ENCODE measurements around the gene ZDHHC14. TPM values are rescaled to one million over a fixed set of nuclear protein-coding genes. Genes with fewer than 3 reads are reported as not detected.

The ZDHHC14 gene
- total and polyA plus RNA-seq, 2 experiments from 2014 or later = 3.0 to 7.4 TPM

GRCh38 chr6:157443066-157443800 is 62.2 kb downstream of the ZDHHC14 start:
- no peak overlapping the region for H3K4me3 Mint-ChIP-seq
- H3K36me3 ChIP-seq (ENCODE audit: insufficient read depth) = no peaks in the 10 kb centered on the region
- no peaks in the 10 kb centered on the region for H3K27me3 ChIP-seq (ENCODE audit: insufficient read depth)
- H3K27ac ChIP-seq (ENCODE audit: low read depth) = no peak overlapping the region
- H3K9me3 Mint-ChIP-seq = no peaks in the 10 kb centered on the region
- H4K20me1 ChIP-seq (replicated peaks; ENCODE audit: insufficient read depth) = no peaks in the 10 kb centered on the region
- TF ChIP-seq ZNF114 (CRISPR knock-in tag; IDR thresholded peaks at IDR 0.05) (no peak), EZH2phosphoT487 (IDR thresholded peaks at IDR 0.05; ENCODE audit: unreplicated experiment) (no peak)
- no peak overlapping the region for H3K4me2 ChIP-seq
- no peak for DNase-seq (ENCODE audit: low spot score)
- ATAC-seq = no peak
- peaks cover 8% of the 10 kb centered on the region; the same call in 2 of the 3 replicates for H3K4me1 Mint-ChIP-seq
- no peaks in the 10 kb centered on the region for H3K9me2 ChIP-seq (ENCODE audit: insufficient read depth)
- no peaks in the 10 kb centered on the region for H3K79me2 ChIP-seq (replicated peaks; ENCODE audit: insufficient read depth)
- H3K27me3 Mint-ChIP-seq (ENCODE audit: insufficient read depth, low read depth, poor library complexity) = peaks cover 11% of the 10 kb centered on the region
- no peaks in the 10 kb centered on the region for H3K36me3 Mint-ChIP-seq (ENCODE audit: low read depth)
- no peaks in the 10 kb centered on the region for H3K4me1 ChIP-seq (ENCODE audit: insufficient read depth)
- no peaks in the 10 kb centered on the region for H3F3A ChIP-seq (replicated peaks; ENCODE audit: low read depth)
- no peak overlapping the region for H3K27ac Mint-ChIP-seq
- no peak overlapping the region for H3K4me3 ChIP-seq
- H2AFZ ChIP-seq = no peak overlapping the region

GRCh38 chr6:157445277-157446009 is 64.5 kb downstream of the ZDHHC14 start:
- Histone ChIP-seq H3K27me3 (ENCODE audit: insufficient read depth) (no peaks in the 10 kb centered on the region), H3K36me3 (ENCODE audit: insufficient read depth) (no peaks in the 10 kb centered on the region), H3K79me2 (replicated peaks; ENCODE audit: insufficient read depth) (no peaks in the 10 kb centered on the region), H3K4me2 (no peak overlapping the region), H2AFZ (no peak overlapping the region), H3K4me1 (ENCODE audit: insufficient read depth) (0 out of 2 replicates have a peak, but pooled peaks cover 3% of the 10 kb centered on the region), H3F3A (replicated peaks; ENCODE audit: low read depth) (no peaks in the 10 kb centered on the region), H3K27ac (ENCODE audit: low read depth) (no peak overlapping the region), H3K4me3 (no peak overlapping the region), H3K9me2 (ENCODE audit: insufficient read depth) (no peaks in the 10 kb centered on the region), H4K20me1 (replicated peaks; ENCODE audit: insufficient read depth) (no peaks in the 10 kb centered on the region)
- DNase-seq (ENCODE audit: low spot score) (no peak), ATAC-seq (no peak)
- Mint-ChIP-seq H3K27ac (no peak overlapping the region), H3K4me1 (peaks cover 10% of the 10 kb centered on the region; the same call in 2 of the 3 replicates), H3K27me3 (ENCODE audit: insufficient read depth, low read depth, poor library complexity) (peaks cover 10% of the 10 kb centered on the region), H3K9me3 (no peaks in the 10 kb centered on the region), H3K4me3 (no peak overlapping the region), H3K36me3 (ENCODE audit: low read depth) (no peaks in the 10 kb centered on the region)
- TF ChIP-seq EZH2phosphoT487 (IDR thresholded peaks at IDR 0.05; ENCODE audit: unreplicated experiment) = no peak
- TF ChIP-seq ZNF114 (CRISPR knock-in tag; IDR thresholded peaks at IDR 0.05) = no peak
- TF ChIP-seq CREB1 (CRISPR knock-in tag; IDR thresholded peaks at IDR 0.05; ENCODE audit: low read depth) = no peak
- TF ChIP-seq JUNB (IDR thresholded peaks at IDR 0.05; ENCODE audit: unreplicated experiment) = no peak
- TF ChIP-seq EZH2 (IDR thresholded peaks at IDR 0.05; ENCODE audit: low read depth, unreplicated experiment) = no peak
- TF ChIP-seq ZNF331 (CRISPR knock-in tag; IDR thresholded peaks at IDR 0.05; ENCODE audit: low read depth) = no peak
- TF ChIP-seq REST (IDR thresholded peaks at IDR 0.05; ENCODE audit: unreplicated experiment) = no peak
- no peak for TF ChIP-seq STAT1 (IDR thresholded peaks at IDR 0.05; ENCODE audit: unreplicated experiment)
